SHP77 (cell line): ENCODE data around the gene FGL2.
"Not testable (repeated sequence)": the region's sequence is repeated elsewhere in the genome, so short reads cannot be mapped to it uniquely, and the experiment has no call there.

Experiments
- DNase-seq, 2 experiments: peaks; one replicate each; lab custom pipeline; 2025; lab: John Stamatoyannopoulos, UW

FGL2 gene

GRCh38 chr7:77199013-77199966 is at the start of gene FGL2:
FGL2 (minus strand) TSS chr7:77199819; CDS start chr7:77199793, 26 bp downstream.
- DNase-seq: peak; percentile 8 to 32

- DNase-seq: no peak
Measured at GRCh38 chr7:77248154-77248553, 48.5 kb upstream of the FGL2 start.

GRCh38 chr7:77247206-77247850 is 47.7 kb upstream of the FGL2 start:
- peak; percentile 66 to 78 for DNase-seq

GRCh38 chr7:77246026-77246640 is 46.5 kb upstream of the FGL2 start:
- no peak for DNase-seq

DNA sequence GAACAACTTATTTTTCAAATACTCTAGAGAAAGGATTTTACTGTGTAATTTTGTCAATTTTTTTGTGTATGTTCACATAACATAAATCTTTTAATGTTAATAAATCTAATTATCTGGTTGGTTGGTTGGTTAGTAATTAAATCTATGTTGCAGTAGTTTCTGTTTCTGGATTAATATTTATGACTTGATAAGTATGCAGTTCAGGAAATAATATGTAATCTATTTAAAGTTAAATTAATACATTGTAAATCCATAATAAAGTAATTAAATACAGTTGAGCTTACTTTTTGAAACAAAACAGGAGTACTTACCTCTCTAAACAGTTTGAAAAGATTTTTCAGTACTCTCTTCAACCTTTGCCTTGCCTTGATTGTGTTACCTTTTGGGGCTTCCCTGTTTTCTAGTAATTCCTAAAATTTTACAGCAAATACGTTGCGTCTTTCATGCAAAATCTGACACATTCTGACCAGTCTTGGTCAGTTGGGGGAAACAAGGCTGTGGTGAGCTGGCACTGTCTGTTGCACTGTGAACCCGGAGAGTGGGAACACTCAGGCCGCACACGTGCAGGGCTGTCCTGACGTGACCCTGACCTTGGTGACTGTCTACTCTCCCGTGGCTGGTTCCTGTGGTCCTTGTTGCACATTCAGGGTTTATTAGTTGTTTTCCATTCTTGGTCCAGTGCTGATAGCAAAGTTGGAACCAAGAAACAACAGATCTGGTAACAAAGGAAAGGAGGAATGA is 45.6 kb upstream of the FGL2 start:
- no peak for DNase-seq

DNA sequence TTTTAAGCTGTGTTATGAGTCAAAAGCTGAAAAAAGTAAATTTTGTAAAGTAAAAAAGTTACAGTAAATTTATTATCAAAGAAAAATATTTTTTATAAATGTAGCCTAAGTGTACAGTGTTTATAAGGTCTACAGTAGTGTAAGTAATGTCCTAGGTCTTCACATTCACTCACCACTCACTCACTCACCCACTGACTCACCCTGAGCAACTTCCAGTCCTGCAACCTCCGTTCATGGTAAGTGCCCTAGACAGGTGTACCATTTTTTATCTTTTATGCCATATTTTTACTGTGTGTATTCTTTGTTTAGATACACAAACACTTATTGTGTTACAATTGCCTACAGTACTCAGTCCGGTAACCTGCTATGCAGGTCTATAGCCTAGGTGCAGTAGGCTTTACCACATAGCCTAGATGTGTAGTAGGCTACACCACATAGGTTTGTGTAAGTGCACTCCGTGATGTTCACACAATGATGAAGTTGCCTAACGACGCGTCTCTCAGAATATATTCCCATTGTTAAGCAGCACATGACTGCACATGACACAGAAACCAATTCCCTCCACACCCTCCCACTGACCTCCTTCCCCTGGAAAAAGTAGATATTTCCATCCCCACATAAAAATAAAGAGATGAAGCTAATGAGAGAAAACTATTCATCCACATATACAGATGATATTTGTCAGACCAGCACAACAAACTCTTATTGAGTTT is 44.8 kb upstream of the FGL2 start:
- DNase-seq: no peak

DNA sequence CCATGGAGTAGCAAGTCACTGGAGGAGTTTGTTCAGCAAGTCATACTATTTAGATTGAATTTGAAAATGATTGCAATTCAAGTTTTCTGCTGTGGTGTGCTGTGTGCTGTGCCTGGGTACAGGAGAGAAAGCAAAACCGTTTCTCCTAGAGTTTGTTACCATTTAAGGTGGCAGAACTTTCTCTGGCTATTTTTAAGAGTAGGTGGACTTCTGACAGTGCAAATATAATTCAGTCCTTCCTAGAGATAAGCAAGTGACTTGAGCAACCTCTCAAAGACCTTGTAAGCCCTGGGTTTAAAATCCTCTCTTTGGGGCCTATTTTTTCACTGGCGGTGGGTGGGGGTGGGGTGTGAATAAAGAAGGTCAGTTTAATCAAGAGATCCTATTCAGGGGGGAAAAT is 42.9 kb upstream of the FGL2 start:
- DNase-seq: no peak

GRCh38 chr7:77242068-77242467 is 42.4 kb upstream of the FGL2 start:
- DNase-seq: no peak

GRCh38 chr7:77239471-77239870 is 39.9 kb upstream of the FGL2 start:
- no peak for DNase-seq

GRCh38 chr7:77238703-77239136 is 39.1 kb upstream of the FGL2 start:
- no peak for DNase-seq

- no peak for DNase-seq
Measured at GRCh38 chr7:77235276-77235675, 35.7 kb upstream of the FGL2 start.

DNA sequence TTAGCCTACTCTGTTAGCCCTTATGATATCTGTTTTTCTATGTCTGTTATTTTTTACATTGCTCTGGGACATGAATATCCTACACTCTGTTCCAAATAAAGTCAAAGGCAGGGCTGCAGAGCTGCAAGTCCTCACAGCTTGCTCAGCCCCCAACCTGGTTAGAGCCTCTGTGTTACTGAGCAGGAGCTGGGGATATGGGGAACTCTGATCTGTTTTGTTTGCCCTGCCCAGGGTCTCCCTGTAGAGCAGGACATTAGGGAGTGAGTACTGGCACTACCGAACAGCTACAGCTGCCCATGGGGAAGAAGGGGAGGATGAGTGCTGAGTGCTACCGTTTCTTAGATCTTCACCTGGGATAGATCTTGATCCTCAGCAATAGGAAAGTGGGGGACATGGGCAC is 32.8 kb upstream of the FGL2 start:
- DNase-seq: no peak

- not testable (repeated sequence) for DNase-seq
Measured at GRCh38 chr7:77228795-77229194, 29.2 kb upstream of the FGL2 start.

DNA sequence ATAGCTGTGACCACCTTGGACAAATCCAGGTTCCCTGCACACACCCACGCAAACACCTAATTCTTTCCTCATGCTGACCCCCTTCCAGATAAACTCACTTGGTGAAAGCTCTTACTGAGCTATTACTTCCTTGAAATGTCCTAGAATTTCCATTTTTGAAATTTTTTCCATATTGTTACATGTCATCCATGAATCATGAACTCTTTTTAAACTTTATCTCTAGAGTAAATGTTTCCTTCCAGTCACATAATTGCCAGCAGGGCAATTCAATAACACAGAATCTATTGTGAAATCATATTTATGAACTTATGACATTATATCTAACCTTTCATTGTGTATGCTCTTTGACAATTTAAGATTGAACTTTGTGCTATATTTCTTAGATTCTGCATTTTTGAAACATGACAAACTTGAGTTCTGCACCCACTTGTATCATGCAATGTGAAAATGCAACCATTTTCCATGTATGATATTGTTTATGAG is 26.8 kb upstream of the FGL2 start:
- no peak for DNase-seq

GRCh38 chr7:77223261-77223660 is 23.6 kb upstream of the FGL2 start:
- DNase-seq: no peak

DNA sequence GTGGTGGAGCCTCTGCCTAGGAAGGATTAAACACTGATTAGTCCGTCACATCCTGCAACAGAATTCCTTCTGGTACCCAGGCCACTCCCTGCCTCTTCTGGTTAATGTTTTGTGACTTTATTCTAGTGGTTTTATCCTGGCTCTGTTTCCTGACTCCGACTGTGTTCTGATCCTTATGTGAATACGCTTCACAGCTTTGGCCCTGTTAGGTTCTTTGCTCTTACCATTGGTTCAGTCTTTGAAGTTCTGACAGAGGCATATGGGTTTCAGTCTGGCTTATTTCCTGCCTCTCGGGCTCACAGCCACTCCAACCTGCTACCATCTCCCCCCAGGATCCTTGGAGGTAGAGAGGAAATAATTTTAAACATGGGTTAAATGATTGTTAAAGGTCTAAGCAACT is 23.2 kb upstream of the FGL2 start:
- no peak for DNase-seq

DNA sequence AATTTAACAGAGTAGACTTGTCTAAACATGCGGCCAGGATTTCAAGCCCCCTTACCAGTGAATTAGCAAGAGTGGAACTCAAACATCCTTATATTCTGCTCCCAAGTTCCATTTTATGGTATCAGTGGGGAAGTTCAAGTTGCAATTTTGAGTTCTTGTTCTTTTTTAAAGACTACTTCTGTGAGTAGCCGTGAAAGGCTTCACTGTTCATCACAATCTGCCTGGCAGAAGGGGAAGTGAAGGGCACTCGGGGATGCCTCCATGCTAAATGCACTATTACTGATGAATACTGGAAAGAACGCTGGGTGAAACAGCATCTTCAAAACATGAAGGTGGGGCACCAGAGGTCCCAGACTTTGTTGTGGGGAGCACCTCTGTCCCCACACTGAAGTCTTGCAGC is 22.4 kb upstream of the FGL2 start:
- no peak for DNase-seq

- DNase-seq: not testable (repeated sequence)
Measured at GRCh38 chr7:77219701-77220331, 20.2 kb upstream of the FGL2 start.

- no peak for DNase-seq
Measured at GRCh38 chr7:77217474-77218185, 18.0 kb upstream of the FGL2 start.

DNA sequence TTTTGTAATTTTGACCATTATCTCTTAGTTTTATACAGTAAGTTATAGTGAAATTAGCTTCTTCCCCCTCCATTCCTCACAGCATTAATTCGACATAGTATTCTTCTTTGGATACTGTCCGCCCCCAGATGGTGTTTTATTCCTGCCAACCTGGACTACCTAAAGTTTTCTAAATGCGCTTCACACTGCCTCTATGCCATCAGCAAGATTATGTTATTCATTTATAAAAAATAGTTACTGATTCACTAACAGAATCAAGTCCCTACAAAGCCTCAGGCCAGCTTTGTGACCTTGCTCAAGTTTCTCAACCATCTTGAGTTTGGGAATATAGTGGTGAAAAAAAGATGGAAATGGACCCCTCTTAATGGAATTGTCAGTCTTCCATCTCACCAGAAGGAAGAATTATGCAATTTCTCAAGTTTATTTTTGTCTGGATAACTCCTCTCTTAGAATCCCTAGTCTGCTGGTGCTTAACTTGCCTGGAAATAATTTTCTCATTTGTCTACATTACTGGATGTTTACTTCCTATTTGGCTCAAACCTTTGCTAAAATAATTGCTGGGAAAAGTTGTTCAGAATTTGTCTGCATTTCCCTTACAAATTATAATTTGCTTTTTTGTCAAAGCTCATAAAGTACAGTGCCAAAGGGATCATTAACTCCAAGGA is 16.7 kb upstream of the FGL2 start:
- no peak for DNase-seq
